ENCODE results near the gene MYOM1.

Gene MYOM1

DNA sequence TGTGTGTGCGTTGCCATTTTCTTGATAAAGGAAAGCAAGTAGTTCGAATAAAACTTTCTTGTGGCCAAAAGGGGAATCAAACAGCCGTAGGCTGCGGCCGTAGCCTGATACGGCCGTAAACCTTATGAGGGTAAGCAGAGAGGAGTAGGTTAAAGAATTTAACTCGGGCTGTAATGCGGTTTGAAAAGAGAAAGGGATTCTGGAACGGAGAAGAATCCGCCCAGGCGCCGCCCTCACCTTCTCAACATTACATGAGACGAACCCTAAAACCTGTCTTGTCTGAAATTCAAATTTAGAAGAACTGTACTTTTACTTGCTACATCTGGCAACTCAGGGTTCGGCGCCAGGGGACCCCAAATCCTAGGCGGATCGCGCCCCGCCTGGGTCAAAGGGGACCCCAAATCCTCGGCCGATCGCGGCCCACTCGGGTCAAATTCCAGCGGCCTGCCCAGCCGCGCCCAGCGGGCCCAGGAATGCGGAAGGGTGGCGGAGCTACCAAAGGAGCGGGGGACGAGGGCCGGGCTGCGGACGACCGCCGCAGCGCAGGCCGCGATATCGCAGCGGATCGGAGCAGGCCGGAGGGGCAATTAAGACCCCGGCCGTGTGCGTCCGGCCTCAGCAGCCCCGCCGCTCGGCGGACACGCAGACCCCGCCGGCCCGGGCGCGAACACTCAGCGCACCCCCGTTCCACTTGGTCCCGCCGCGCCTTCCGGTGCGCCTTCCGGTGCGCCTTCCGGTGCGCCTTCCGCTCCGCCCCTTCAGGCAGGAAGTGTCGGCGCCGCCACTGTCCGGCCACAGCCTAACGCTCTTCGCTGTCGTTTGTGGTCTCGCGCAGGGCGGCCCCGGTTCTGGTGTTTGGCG is 41.8 kb upstream of the MYOM1 start, which contains the start of gene MYL12B:
MYL12B (plus strand) TSS at position 761 of the 861 bp plus-strand sequence. CDS start 10,766 bp downstream, outside the sequence.
- no CpG with 5 or more reads among the region's 84 CpGs for WGBS, 2 donors (ENCODE audit: extremely low coverage in 2 of 2, insufficient read length in 2 of 2, insufficient replicate concordance in 1 of 2)

GRCh38 chr18:3260995-3261372 is 41.2 kb upstream of the MYOM1 start:
- H4K8ac ChIP-seq (ENCODE audit: low read depth, low read length) = no peak overlapping the region
- H3K36me3 ChIP-seq (replicated peaks in 1 of 2; ENCODE audit: control insufficient read depth in 2 of 2, insufficient read depth in 2 of 2, low read length in 2 of 2) = peaks cover 6 to 32% of the 10 kb centered on the region in 2 donors
- no peak overlapping the region for H3K23ac ChIP-seq (ENCODE audit: low read depth, low read length, poor library complexity)
- H3K79me1 ChIP-seq (ENCODE audit: low read depth, low read length) = peaks cover 6% of the 10 kb centered on the region
- no peak overlapping the region for H4K91ac ChIP-seq (ENCODE audit: low read depth, low read length, poor library complexity)
- H2BK12ac ChIP-seq (ENCODE audit: low read length) = no peak overlapping the region
- no peak for DNase-seq (ENCODE audit: low spot score)
- peaks cover 6 to 8% of the 10 kb centered on the region in 2 donors for H3K4me1 ChIP-seq (ENCODE audit: control insufficient read depth in 2 of 2, insufficient read depth in 1 of 2, low read depth in 1 of 2, low read length in 2 of 2)
- no peak overlapping the region for H3K9ac ChIP-seq (ENCODE audit: low read depth, low read length, poor library complexity)
- no CpG with 5 or more reads among the region's 5 CpGs for WGBS, 2 donors (ENCODE audit: extremely low coverage in 2 of 2, insufficient read length in 2 of 2, insufficient replicate concordance in 1 of 2)
- H2BK15ac ChIP-seq (ENCODE audit: low read length) = no peak overlapping the region
- H3K27me3 ChIP-seq (ENCODE audit: control insufficient read depth in 3 of 3, insufficient read depth in 3 of 3, low read depth in 1 of 3, low read length in 3 of 3) = no peaks in the 10 kb centered on the region
- H3K14ac ChIP-seq (ENCODE audit: low read length) = no peak overlapping the region
- peak overlapping the region; percentile 94 for H3K27ac ChIP-seq (replicated peaks; ENCODE audit: low read length)
- peak overlapping the region; percentile 65 to 98 for H3K4me3 ChIP-seq (ENCODE audit: low read length in 2 of 2)
- no peak overlapping the region for H2BK120ac ChIP-seq (ENCODE audit: low read depth, low read length)
- H3K4me2 ChIP-seq (ENCODE audit: insufficient read depth, low read length, poor library complexity, severe bottlenecking) = peak overlapping the region; percentile 52
- H3K9me3 ChIP-seq (replicated peaks in 1 of 2; ENCODE audit: control insufficient read depth in 2 of 2, insufficient read depth in 1 of 2, low read depth in 1 of 2, low read length in 2 of 2) = no peaks in the 10 kb centered on the region
- H2AFZ ChIP-seq (ENCODE audit: low read length) = peak overlapping the region; percentile 99
- H3K18ac ChIP-seq (ENCODE audit: low read length) = no peak overlapping the region
- H2AK5ac ChIP-seq (ENCODE audit: low read depth, low read length) = no peak overlapping the region
- H3K4ac ChIP-seq (ENCODE audit: low read length) = no peak overlapping the region
- H2BK5ac ChIP-seq (ENCODE audit: low read length) = no peak overlapping the region

More for the DNA sequence above, 41.8 kb upstream of the MYOM1 start, which contains the start of gene MYL12B:
- Histone ChIP-seq H3K36me3 (replicated peaks in 1 of 2; ENCODE audit: control insufficient read depth in 2 of 2, insufficient read depth in 2 of 2, low read length in 2 of 2) (peaks cover 6 to 26% of the 10 kb centered on the region in 2 donors), H3K79me1 (ENCODE audit: low read depth, low read length) (peaks cover 7% of the 10 kb centered on the region), H4K91ac (ENCODE audit: low read depth, low read length, poor library complexity) (peak within 1 kb of the TSS; percentile 93), H2BK12ac (ENCODE audit: low read length) (no peak within 1 kb of the TSS), H3K4me2 (ENCODE audit: insufficient read depth, low read length, poor library complexity, severe bottlenecking) (peak within 1 kb of the TSS; percentile 92), H3K4me1 (ENCODE audit: control insufficient read depth in 2 of 2, insufficient read depth in 1 of 2, low read depth in 1 of 2, low read length in 2 of 2) (peaks cover 6 to 8% of the 10 kb centered on the region in 2 donors), H2AK5ac (ENCODE audit: low read depth, low read length) (no peak within 1 kb of the TSS), H2AFZ (ENCODE audit: low read length) (peak within 1 kb of the TSS; percentile 99), H3K4ac (ENCODE audit: low read length) (peak within 1 kb of the TSS; percentile 19), H3K18ac (ENCODE audit: low read length) (peak within 1 kb of the TSS; percentile 100), H3K14ac (ENCODE audit: low read length) (peak within 1 kb of the TSS; percentile 72), H3K9ac (ENCODE audit: low read depth, low read length, poor library complexity) (peak within 1 kb of the TSS; percentile 96), H3K9me3 (replicated peaks in 1 of 2; ENCODE audit: control insufficient read depth in 2 of 2, insufficient read depth in 1 of 2, low read depth in 1 of 2, low read length in 2 of 2) (no peaks in the 10 kb centered on the region), H4K8ac (ENCODE audit: low read depth, low read length) (peak within 1 kb of the TSS; percentile 50), H2BK15ac (ENCODE audit: low read length) (no peak within 1 kb of the TSS), H2BK120ac (ENCODE audit: low read depth, low read length) (peak within 1 kb of the TSS; percentile 95), H3K4me3 (ENCODE audit: low read length in 2 of 2) (peak within 1 kb of the TSS; percentile 65 to 98), H3K27ac (replicated peaks; ENCODE audit: low read length) (peak within 1 kb of the TSS; percentile 94), H3K27me3 (ENCODE audit: control insufficient read depth in 3 of 3, insufficient read depth in 3 of 3, low read depth in 1 of 3, low read length in 3 of 3) (no peaks in the 10 kb centered on the region), H2BK5ac (ENCODE audit: low read length) (peak within 1 kb of the TSS; percentile 100), H3K23ac (ENCODE audit: low read depth, low read length, poor library complexity) (peak within 1 kb of the TSS; percentile 97)
- DNase-seq (ENCODE audit: low spot score) = peak; percentile 81

- no peak overlapping the region for H3K14ac ChIP-seq (ENCODE audit: low read length)
- no peaks in the 10 kb centered on the region for H3K4me1 ChIP-seq (ENCODE audit: control insufficient read depth in 2 of 2, insufficient read depth in 1 of 2, low read depth in 1 of 2, low read length in 2 of 2)
- no peaks in the 10 kb centered on the region for H3K9me3 ChIP-seq (replicated peaks in 1 of 2; ENCODE audit: control insufficient read depth in 2 of 2, insufficient read depth in 1 of 2, low read depth in 1 of 2, low read length in 2 of 2)
- DNase-seq (ENCODE audit: low spot score) = no peak
- H3K79me1 ChIP-seq (ENCODE audit: low read depth, low read length) = peaks cover 4% of the 10 kb centered on the region
- no peak overlapping the region for H3K23ac ChIP-seq (ENCODE audit: low read depth, low read length, poor library complexity)
- no peak overlapping the region for H4K91ac ChIP-seq (ENCODE audit: low read depth, low read length, poor library complexity)
- H3K27me3 ChIP-seq (ENCODE audit: control insufficient read depth in 3 of 3, insufficient read depth in 3 of 3, low read depth in 1 of 3, low read length in 3 of 3) = no peaks in the 10 kb centered on the region
- no peak overlapping the region for H2BK120ac ChIP-seq (ENCODE audit: low read depth, low read length)
- H3K36me3 ChIP-seq (replicated peaks in 1 of 2; ENCODE audit: control insufficient read depth in 2 of 2, insufficient read depth in 2 of 2, low read length in 2 of 2) = peaks cover 20 to 65% of the 10 kb centered on the region in 2 donors
- H2BK5ac ChIP-seq (ENCODE audit: low read length) = no peak overlapping the region
- H4K8ac ChIP-seq (ENCODE audit: low read depth, low read length) = no peak overlapping the region
- no peak overlapping the region for H2AFZ ChIP-seq (ENCODE audit: low read length)
- WGBS, 2 donors (ENCODE audit: extremely low coverage in 2 of 2, insufficient read length in 2 of 2, insufficient replicate concordance in 1 of 2) = no CpG with 5 or more reads among the region's 2 CpGs
- no peak overlapping the region for H3K4ac ChIP-seq (ENCODE audit: low read length)
- no peak overlapping the region for H3K4me3 ChIP-seq (ENCODE audit: low read length in 2 of 2)
- H2BK15ac ChIP-seq (ENCODE audit: low read length) = no peak overlapping the region
- no peak overlapping the region for H2BK12ac ChIP-seq (ENCODE audit: low read length)
- H3K27ac ChIP-seq (replicated peaks; ENCODE audit: low read length) = no peak overlapping the region
- no peak overlapping the region for H2AK5ac ChIP-seq (ENCODE audit: low read depth, low read length)
- H3K9ac ChIP-seq (ENCODE audit: low read depth, low read length, poor library complexity) = no peak overlapping the region
- no peak overlapping the region for H3K4me2 ChIP-seq (ENCODE audit: insufficient read depth, low read length, poor library complexity, severe bottlenecking)
- H3K18ac ChIP-seq (ENCODE audit: low read length) = no peak overlapping the region
Observed at GRCh38 chr18:3257627-3258120, 37.9 kb upstream of the MYOM1 start.
